Measurements from ENCODE around the gene MICU1.

The MICU1 gene

DNA sequence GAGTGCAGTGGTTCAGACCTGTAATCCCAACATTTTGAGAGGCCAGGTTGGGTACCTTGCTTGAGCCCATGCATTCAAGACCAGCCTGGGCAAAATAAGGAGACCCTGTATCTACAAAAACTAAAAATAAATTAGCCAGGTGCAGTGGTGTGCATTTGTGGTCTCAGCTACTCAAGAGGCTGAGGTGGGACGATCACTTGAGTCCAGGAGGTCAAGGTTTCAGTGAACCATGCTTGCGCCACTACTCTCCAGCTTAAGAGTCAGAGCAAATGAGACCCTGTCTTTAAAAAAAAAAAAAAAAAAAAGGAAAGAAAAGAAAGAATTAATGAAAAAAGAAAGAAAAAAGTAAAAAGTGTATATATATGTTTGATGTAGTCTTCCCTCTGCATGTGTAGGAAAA is 24.7 kb downstream of the MICU1 start:
- no peaks in the 10 kb centered on the region for H3K9me2 ChIP-seq (replicated peaks; ENCODE audit: control insufficient read depth, low read length)
- H3K9me3 ChIP-seq (ENCODE audit: control insufficient read depth, insufficient read depth, low read length), result no peaks in the 10 kb centered on the region
- no peaks in the 10 kb centered on the region for H3K4me1 ChIP-seq (ENCODE audit: control insufficient read depth, low read length)
- H3K27ac ChIP-seq (ENCODE audit: low read depth, low read length), result no peak overlapping the region
- no peak overlapping the region for H3K4me2 ChIP-seq (ENCODE audit: low read length)
- no peaks in the 10 kb centered on the region for H3K79me2 ChIP-seq (ENCODE audit: control insufficient read depth, low read length)
- H3K27me3 ChIP-seq (ENCODE audit: control insufficient read depth, low read length), result no peaks in the 10 kb centered on the region
- no peaks in the 10 kb centered on the region for H3K36me3 ChIP-seq (ENCODE audit: control insufficient read depth, low read length)
- no peaks in the 10 kb centered on the region for H4K20me1 ChIP-seq (ENCODE audit: control insufficient read depth, insufficient read depth, low read depth, low read length)
- no peaks in the 10 kb centered on the region for H3F3A ChIP-seq (ENCODE audit: control insufficient read depth, insufficient read depth)
- no peak overlapping the region for H3K4me3 ChIP-seq (ENCODE audit: low read length)
- TF ChIP-seq, protein P1, sequence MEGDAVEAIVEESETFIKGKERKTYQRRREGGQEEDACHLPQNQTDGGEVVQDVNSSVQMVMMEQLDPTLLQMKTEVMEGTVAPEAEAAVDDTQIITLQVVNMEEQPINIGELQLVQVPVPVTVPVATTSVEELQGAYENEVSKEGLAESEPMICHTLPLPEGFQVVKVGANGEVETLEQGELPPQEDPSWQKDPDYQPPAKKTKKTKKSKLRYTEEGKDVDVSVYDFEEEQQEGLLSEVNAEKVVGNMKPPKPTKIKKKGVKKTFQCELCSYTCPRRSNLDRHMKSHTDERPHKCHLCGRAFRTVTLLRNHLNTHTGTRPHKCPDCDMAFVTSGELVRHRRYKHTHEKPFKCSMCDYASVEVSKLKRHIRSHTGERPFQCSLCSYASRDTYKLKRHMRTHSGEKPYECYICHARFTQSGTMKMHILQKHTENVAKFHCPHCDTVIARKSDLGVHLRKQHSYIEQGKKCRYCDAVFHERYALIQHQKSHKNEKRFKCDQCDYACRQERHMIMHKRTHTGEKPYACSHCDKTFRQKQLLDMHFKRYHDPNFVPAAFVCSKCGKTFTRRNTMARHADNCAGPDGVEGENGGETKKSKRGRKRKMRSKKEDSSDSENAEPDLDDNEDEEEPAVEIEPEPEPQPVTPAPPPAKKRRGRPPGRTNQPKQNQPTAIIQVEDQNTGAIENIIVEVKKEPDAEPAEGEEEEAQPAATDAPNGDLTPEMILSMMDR (IDR thresholded peaks at IDR 0.05; ENCODE audit: low read depth, low read length, poor library complexity, severe bottlenecking), result no peak
- TF ChIP-seq EZH2phosphoT487 (IDR thresholded peaks at IDR 0.05; ENCODE audit: borderline replicate concordance, low read length), result no peak

GRCh38 chr10:72598769-72599701 is 26.8 kb downstream of the MICU1 start:
- no peak for TF ChIP-seq EZH2phosphoT487 (IDR thresholded peaks at IDR 0.05; ENCODE audit: borderline replicate concordance, low read length)
- TF ChIP-seq, protein P1 (IDR thresholded peaks at IDR 0.05; ENCODE audit: low read depth, low read length, poor library complexity, severe bottlenecking), result no peak
- no peaks in the 10 kb centered on the region for H3K4me1 ChIP-seq (ENCODE audit: control insufficient read depth, low read length)
- no peak overlapping the region for H3K4me2 ChIP-seq (ENCODE audit: low read length)

DNA sequence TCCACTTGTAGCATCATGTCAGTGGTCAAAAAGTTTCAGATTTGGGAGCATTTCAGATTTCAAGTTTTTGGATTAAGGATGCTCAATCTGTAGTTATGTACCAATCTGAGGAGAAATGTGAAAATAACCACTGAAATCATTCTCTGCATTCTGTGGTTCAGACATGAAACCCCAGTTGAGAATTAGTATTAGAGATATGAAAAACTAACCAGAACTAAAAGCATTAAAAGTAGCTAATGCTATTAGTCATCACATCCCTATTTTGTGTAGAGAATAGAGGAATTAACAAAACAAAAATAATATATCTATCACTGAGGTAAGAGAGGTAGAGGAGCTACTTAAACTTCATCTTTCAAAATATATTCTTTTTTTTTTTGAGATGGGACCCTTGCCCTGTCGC is 28.0 kb downstream of the MICU1 start:
- Histone ChIP-seq H3K27ac (ENCODE audit: low read depth, low read length) (no peak overlapping the region), H3K4me1 (ENCODE audit: control insufficient read depth, low read length) (no peaks in the 10 kb centered on the region), H3K4me3 (ENCODE audit: low read length) (no peak overlapping the region), H3F3A (ENCODE audit: control insufficient read depth, insufficient read depth) (no peaks in the 10 kb centered on the region), H3K27me3 (ENCODE audit: control insufficient read depth, low read length) (no peaks in the 10 kb centered on the region), H3K9me2 (replicated peaks; ENCODE audit: control insufficient read depth, low read length) (no peaks in the 10 kb centered on the region), H3K4me2 (ENCODE audit: low read length) (no peak overlapping the region), H3K36me3 (ENCODE audit: control insufficient read depth, low read length) (no peaks in the 10 kb centered on the region), H4K20me1 (ENCODE audit: control insufficient read depth, insufficient read depth, low read depth, low read length) (no peaks in the 10 kb centered on the region), H3K79me2 (ENCODE audit: control insufficient read depth, low read length) (no peaks in the 10 kb centered on the region), H3K9me3 (ENCODE audit: control insufficient read depth, insufficient read depth, low read length) (no peaks in the 10 kb centered on the region)
- TF ChIP-seq, protein P1 (IDR thresholded peaks at IDR 0.05; ENCODE audit: low read depth, low read length, poor library complexity, severe bottlenecking), result no peak
- no peak for TF ChIP-seq EZH2phosphoT487 (IDR thresholded peaks at IDR 0.05; ENCODE audit: borderline replicate concordance, low read length)

More at GRCh38 chr10:72598769-72599701, 26.8 kb downstream of the MICU1 start:
- H3K4me3 ChIP-seq (ENCODE audit: low read length), result no peak overlapping the region
- H3K27ac ChIP-seq (ENCODE audit: low read depth, low read length), result no peak overlapping the region
- H3K9me3 ChIP-seq (ENCODE audit: control insufficient read depth, insufficient read depth, low read length), result no peaks in the 10 kb centered on the region
- H3K9me2 ChIP-seq (replicated peaks; ENCODE audit: control insufficient read depth, low read length), result no peaks in the 10 kb centered on the region
- H3K27me3 ChIP-seq (ENCODE audit: control insufficient read depth, low read length), result no peaks in the 10 kb centered on the region
- no peaks in the 10 kb centered on the region for H3K36me3 ChIP-seq (ENCODE audit: control insufficient read depth, low read length)
- no peaks in the 10 kb centered on the region for H3K79me2 ChIP-seq (ENCODE audit: control insufficient read depth, low read length)
- H4K20me1 ChIP-seq (ENCODE audit: control insufficient read depth, insufficient read depth, low read depth, low read length), result no peaks in the 10 kb centered on the region
- H3F3A ChIP-seq (ENCODE audit: control insufficient read depth, insufficient read depth), result no peaks in the 10 kb centered on the region
